HEK293 (cell line): ENCODE results near the gene SYT2.

Source experiments
- GLIS1 ChIP-seq: fragments of 450-650 bp; formaldehyde crosslinking; IDR thresholded peaks from 2 replicates; pipeline ENCODE4 v1.5.1; 2016; ENCODE audit warnings: missing biosample characterization, missing genetic modification characterization
- GLIS2 ChIP-seq: fragments of 450-650 bp; formaldehyde crosslinking; IDR thresholded peaks from 2 replicates; pipeline ENCODE4 v1.5.1; 2016; ENCODE audit warnings: missing biosample characterization, missing genetic modification characterization
- KLF16 ChIP-seq: fragments of 450-650 bp; formaldehyde crosslinking; IDR thresholded peaks from 2 replicates; pipeline ENCODE4 v1.5.1; 2017; ENCODE audit warnings: missing biosample characterization, missing genetic modification characterization
- MYNN ChIP-seq: fragments of 450-650 bp; formaldehyde crosslinking; IDR thresholded peaks from 2 replicates; pipeline ENCODE4 v1.5.1; 2016; ENCODE audit warnings: missing biosample characterization, missing genetic modification characterization, borderline replicate concordance
- MZF1 ChIP-seq: fragments of 450-650 bp; formaldehyde crosslinking; IDR thresholded peaks from 2 replicates; pipeline ENCODE4 v1.5.1; 2017; ENCODE audit warnings: missing biosample characterization, missing genetic modification characterization, borderline replicate concordance
- PATZ1 ChIP-seq: fragments of 450-650 bp; formaldehyde crosslinking; IDR thresholded peaks from 2 replicates; pipeline ENCODE4 v1.5.1; 2016; ENCODE audit warnings: missing biosample characterization, missing genetic modification characterization
- PRDM4 ChIP-seq: fragments of 450-650 bp; formaldehyde crosslinking; IDR thresholded peaks from 2 replicates; pipeline ENCODE4 v1.5.1; 2017; ENCODE audit warnings: missing biosample characterization, missing genetic modification characterization
- SP7 ChIP-seq: fragments of 450-650 bp; formaldehyde crosslinking; IDR thresholded peaks from 2 replicates; pipeline ENCODE4 v1.5.1; 2016; ENCODE audit warnings: missing biosample characterization, missing genetic modification characterization
- WT1 ChIP-seq: fragments of 450-650 bp; formaldehyde crosslinking; IDR thresholded peaks from 2 replicates; pipeline ENCODE4 v1.5.1; 2016; ENCODE audit warnings: missing biosample characterization, missing genetic modification characterization
- ZBTB1 ChIP-seq: fragments of 450-650 bp; formaldehyde crosslinking; IDR thresholded peaks from 2 replicates; pipeline ENCODE4 v1.5.1; 2016; ENCODE audit warnings: missing biosample characterization, missing genetic modification characterization
- ZBTB8A ChIP-seq: fragments of 450-650 bp; formaldehyde crosslinking; IDR thresholded peaks from 2 replicates; pipeline ENCODE4 v1.5.1; 2016; ENCODE audit warnings: missing biosample characterization, missing genetic modification characterization
- ZNF169 ChIP-seq: fragments of 450-650 bp; formaldehyde crosslinking; IDR thresholded peaks from 2 replicates; pipeline ENCODE4 v1.5.1; 2016; ENCODE audit warnings: missing biosample characterization, missing genetic modification characterization
- ZNF280C ChIP-seq: fragments of 450-650 bp; formaldehyde crosslinking; IDR thresholded peaks from 2 replicates; pipeline ENCODE4 v1.5.1; 2016; ENCODE audit warnings: missing biosample characterization, missing genetic modification characterization
- ZNF341 ChIP-seq: fragments of 450-650 bp; formaldehyde crosslinking; IDR thresholded peaks from 2 replicates; pipeline ENCODE4; 2016; ENCODE audit warnings: low read depth, missing biosample characterization, missing genetic modification characterization
- ZNF488 ChIP-seq: fragments of 450-650 bp; formaldehyde crosslinking; IDR thresholded peaks from 2 replicates; pipeline ENCODE4 v1.5.1; 2016; ENCODE audit warnings: missing biosample characterization, missing genetic modification characterization
- ZNF558 ChIP-seq: fragments of 450-650 bp; formaldehyde crosslinking; IDR thresholded peaks from 2 replicates; pipeline ENCODE4 v1.5.1; 2016; ENCODE audit warnings: missing biosample characterization, missing genetic modification characterization
- ZNF701 ChIP-seq: fragments of 450-650 bp; formaldehyde crosslinking; IDR thresholded peaks from 2 replicates; pipeline ENCODE4 v1.5.1; 2016; ENCODE audit warnings: missing biosample characterization, missing genetic modification characterization
- ZNF776 ChIP-seq: fragments of 450-650 bp; formaldehyde crosslinking; IDR thresholded peaks from 2 replicates; pipeline ENCODE4 v1.5.0; 2017; ENCODE audit warnings: missing biosample characterization, missing genetic modification characterization, borderline replicate concordance
- ZNF777 ChIP-seq: fragments of 450-650 bp; formaldehyde crosslinking; IDR thresholded peaks from 2 replicates; pipeline ENCODE4 v1.5.1; 2017; ENCODE audit warnings: missing biosample characterization, missing genetic modification characterization, borderline replicate concordance
- ZNF785 ChIP-seq: fragments of 450-650 bp; formaldehyde crosslinking; IDR thresholded peaks from 2 replicates; pipeline ENCODE4 v1.5.1; 2016; ENCODE audit warnings: missing biosample characterization, missing genetic modification characterization
- ZNF843 ChIP-seq: fragments of 450-650 bp; formaldehyde crosslinking; IDR thresholded peaks from 2 replicates; pipeline ENCODE4 v1.5.1; 2016; ENCODE audit warnings: missing biosample characterization, missing genetic modification characterization
- TF ChIP-seq, protein P1 (sequence below): fragments of 450-650 bp; formaldehyde crosslinking; IDR thresholded peaks from 2 replicates; pipeline ENCODE4 v1.5.1; 2017; ENCODE audit warnings: missing biosample characterization, mild to moderate bottlenecking, missing genetic modification characterization, moderate library complexity
- TF ChIP-seq, protein P2 (sequence below): fragments of 450-650 bp; formaldehyde crosslinking; IDR thresholded peaks from 2 replicates; pipeline ENCODE4 v1.5.0; 2017; ENCODE audit warnings: missing biosample characterization, missing genetic modification characterization, borderline replicate concordance
- TF ChIP-seq, protein P3 (sequence below): fragments of 450-650 bp; formaldehyde crosslinking; IDR thresholded peaks from 2 replicates; pipeline ENCODE4 v1.5.1; 2016; ENCODE audit warnings: missing biosample characterization, missing genetic modification characterization
- TF ChIP-seq, protein P4 (sequence below): fragments of 450-650 bp; formaldehyde crosslinking; optimal IDR thresholded peaks from 2 replicates; pipeline ENCODE3; 2016; ENCODE audit warnings: missing biosample characterization, mild to moderate bottlenecking, missing genetic modification characterization

Gene SYT2

DNA sequence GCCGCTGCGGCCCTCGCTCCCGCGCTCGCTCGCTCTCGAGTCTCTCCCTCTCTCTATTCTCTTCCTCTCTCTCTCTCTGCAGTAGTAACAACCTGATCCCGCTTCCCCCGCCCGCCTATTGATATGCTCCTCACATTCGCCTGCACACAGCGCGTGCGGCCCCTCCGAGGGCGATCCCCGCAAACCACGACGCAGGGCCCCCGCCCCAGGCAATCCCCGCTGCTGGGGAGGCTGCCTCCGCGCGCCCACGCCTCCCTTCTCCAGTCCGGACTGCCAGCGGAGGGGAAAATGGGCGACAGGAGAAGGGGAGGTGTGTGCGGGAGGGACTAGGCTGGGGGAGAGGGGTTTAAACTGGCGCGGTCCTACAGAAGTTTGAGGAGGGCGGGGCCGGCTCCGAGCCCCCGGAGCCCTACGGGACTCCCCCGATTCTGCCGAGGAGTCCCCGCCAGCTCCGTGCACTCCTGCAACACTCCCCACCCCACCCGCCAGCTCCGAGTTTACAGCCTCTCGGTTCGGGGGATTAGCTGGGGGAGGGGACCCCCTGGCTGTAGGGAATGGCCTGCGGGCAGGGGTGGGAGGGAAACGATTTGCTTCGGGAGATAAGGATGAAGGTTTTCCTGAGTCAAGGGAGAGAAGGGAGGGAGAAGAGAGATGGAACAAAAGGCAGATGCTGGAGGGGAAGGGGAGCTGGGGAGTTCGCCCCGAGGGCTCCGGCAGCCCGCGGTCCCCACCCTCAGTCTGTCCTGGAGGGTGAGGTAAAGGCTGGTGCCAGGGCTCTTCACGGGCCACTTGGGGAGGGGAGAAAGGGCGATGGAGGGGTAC is 66.6 kb downstream of the SYT2 start (continued):
- no peak for TF ChIP-seq ZNF280C (tag by site-specific recombination)
- TF ChIP-seq ZNF558 = no peak
- TF ChIP-seq WT1 (tag by site-specific recombination) = no peak
- no peak for TF ChIP-seq ZNF701 (tag by site-specific recombination)
- TF ChIP-seq PATZ1 (tag by site-specific recombination) = peak; percentile 69
- TF ChIP-seq, protein P1, sequence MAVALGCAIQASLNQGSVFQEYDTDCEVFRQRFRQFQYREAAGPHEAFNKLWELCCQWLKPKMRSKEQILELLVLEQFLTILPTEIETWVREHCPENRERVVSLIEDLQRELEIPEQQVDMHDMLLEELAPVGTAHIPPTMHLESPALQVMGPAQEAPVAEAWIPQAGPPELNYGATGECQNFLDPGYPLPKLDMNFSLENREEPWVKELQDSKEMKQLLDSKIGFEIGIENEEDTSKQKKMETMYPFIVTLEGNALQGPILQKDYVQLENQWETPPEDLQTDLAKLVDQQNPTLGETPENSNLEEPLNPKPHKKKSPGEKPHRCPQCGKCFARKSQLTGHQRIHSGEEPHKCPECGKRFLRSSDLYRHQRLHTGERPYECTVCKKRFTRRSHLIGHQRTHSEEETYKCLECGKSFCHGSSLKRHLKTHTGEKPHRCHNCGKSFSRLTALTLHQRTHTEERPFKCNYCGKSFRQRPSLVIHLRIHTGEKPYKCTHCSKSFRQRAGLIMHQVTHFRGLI = no peak
- TF ChIP-seq MZF1 = 0 out of 2 replicates have a peak, but pooled peaks have one; percentile 31
- TF ChIP-seq MYNN (tag by site-specific recombination) = no peak
- 0 out of 2 replicates have a peak, but pooled peaks have one; percentile 58 for TF ChIP-seq KLF16 (tag by site-specific recombination)
- TF ChIP-seq ZNF341 = peak; percentile 87
- TF ChIP-seq ZNF776 (tag by site-specific recombination) = no peak
- TF ChIP-seq, protein P2, sequence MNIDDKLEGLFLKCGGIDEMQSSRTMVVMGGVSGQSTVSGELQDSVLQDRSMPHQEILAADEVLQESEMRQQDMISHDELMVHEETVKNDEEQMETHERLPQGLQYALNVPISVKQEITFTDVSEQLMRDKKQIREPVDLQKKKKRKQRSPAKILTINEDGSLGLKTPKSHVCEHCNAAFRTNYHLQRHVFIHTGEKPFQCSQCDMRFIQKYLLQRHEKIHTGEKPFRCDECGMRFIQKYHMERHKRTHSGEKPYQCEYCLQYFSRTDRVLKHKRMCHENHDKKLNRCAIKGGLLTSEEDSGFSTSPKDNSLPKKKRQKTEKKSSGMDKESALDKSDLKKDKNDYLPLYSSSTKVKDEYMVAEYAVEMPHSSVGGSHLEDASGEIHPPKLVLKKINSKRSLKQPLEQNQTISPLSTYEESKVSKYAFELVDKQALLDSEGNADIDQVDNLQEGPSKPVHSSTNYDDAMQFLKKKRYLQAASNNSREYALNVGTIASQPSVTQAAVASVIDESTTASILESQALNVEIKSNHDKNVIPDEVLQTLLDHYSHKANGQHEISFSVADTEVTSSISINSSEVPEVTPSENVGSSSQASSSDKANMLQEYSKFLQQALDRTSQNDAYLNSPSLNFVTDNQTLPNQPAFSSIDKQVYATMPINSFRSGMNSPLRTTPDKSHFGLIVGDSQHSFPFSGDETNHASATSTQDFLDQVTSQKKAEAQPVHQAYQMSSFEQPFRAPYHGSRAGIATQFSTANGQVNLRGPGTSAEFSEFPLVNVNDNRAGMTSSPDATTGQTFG (tag by site-specific recombination) = no peak
- no peak for TF ChIP-seq ZNF169 (tag by site-specific recombination)
- peak; percentile 86 for TF ChIP-seq GLIS1 (tag by site-specific recombination)
- TF ChIP-seq ZNF785 (tag by site-specific recombination) = no peak
- no peak for TF ChIP-seq SP7 (tag by site-specific recombination)
- no peak for TF ChIP-seq ZBTB8A (tag by site-specific recombination)
- TF ChIP-seq, protein P3, sequence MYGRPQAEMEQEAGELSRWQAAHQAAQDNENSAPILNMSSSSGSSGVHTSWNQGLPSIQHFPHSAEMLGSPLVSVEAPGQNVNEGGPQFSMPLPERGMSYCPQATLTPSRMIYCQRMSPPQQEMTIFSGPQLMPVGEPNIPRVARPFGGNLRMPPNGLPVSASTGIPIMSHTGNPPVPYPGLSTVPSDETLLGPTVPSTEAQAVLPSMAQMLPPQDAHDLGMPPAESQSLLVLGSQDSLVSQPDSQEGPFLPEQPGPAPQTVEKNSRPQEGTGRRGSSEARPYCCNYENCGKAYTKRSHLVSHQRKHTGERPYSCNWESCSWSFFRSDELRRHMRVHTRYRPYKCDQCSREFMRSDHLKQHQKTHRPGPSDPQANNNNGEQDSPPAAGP (tag by site-specific recombination) = peak; percentile 33; the same call in 1 of the 2 replicates
- TF ChIP-seq ZBTB1 (tag by site-specific recombination) = no peak
- TF ChIP-seq GLIS2 = peak; percentile 72; the same call in 1 of the 2 replicates
- TF ChIP-seq ZNF777 (tag by site-specific recombination) = no peak
- no peak for TF ChIP-seq ZNF488 (tag by site-specific recombination)
- TF ChIP-seq ZNF843 = no peak
- TF ChIP-seq PRDM4 (tag by site-specific recombination) = no peak
- TF ChIP-seq, protein P4, sequence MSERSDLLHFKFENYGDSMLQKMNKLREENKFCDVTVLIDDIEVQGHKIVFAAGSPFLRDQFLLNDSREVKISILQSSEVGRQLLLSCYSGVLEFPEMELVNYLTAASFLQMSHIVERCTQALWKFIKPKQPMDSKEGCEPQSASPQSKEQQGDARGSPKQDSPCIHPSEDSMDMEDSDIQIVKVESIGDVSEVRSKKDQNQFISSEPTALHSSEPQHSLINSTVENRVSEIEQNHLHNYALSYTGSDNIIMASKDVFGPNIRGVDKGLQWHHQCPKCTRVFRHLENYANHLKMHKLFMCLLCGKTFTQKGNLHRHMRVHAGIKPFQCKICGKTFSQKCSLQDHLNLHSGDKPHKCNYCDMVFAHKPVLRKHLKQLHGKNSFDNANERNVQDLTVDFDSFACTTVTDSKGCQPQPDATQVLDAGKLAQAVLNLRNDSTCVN = peak; percentile 73
